Hepatocyte (in vitro differentiated cells): ENCODE data around the gene KRT31. TPM values are rescaled to one million over a fixed set of nuclear protein-coding genes. Genes with fewer than 3 reads are reported as not detected.
"Not testable (repeated sequence)": the region's sequence is repeated elsewhere in the genome, so short reads cannot be mapped to it uniquely, and the experiment has no call there.

Experiments
- DNase-seq: peaks from one replicate; pipeline ENCODE4 v3.0.0-alpha.2; 2016; ENCODE audit warnings: low spot score
- H2AFZ ChIP-seq: fragments of 200-600 bp; sonication (generic); 2 replicates; pipeline ENCODE4 v1.6.0; 2016; ENCODE audit warnings: antibody characterized with exemption, mild to moderate bottlenecking
- H3K27ac ChIP-seq: fragments of 200-600 bp; sonication (generic); 2 replicates; pipeline ENCODE4 v1.5.1; 2016; ENCODE audit warnings: mild to moderate bottlenecking
- H3K27me3 ChIP-seq: fragments of 200-600 bp; sonication (generic); 2 replicates; pipeline ENCODE4 v1.6.1; 2016
- H3K36me3 ChIP-seq: fragments of 200-600 bp; sonication (generic); replicated peaks from 2 replicates; pipeline ENCODE4 v1.5.1; 2016; ENCODE audit warnings: low read depth; ENCODE audit not compliant: insufficient read depth
- H3K4me1 ChIP-seq: fragments of 200-600 bp; sonication (generic); 2 replicates; pipeline ENCODE4 v1.5.1; 2016; ENCODE audit warnings: mild to moderate bottlenecking, moderate library complexity; ENCODE audit not compliant: insufficient read depth
- H3K4me2 ChIP-seq: fragments of 200-600 bp; sonication (generic); 2 replicates; pipeline ENCODE4 v1.6.0; 2016
- H3K4me3 ChIP-seq: fragments of 200-600 bp; sonication (generic); 2 replicates; pipeline ENCODE4 v1.5.1; 2016; ENCODE audit warnings: mild to moderate bottlenecking
- H3K79me2 ChIP-seq: fragments of 200-600 bp; sonication (generic); 2 replicates; pipeline ENCODE4 v1.6.0; 2017; ENCODE audit warnings: mild to moderate bottlenecking
- H3K9me2 ChIP-seq: fragments of 200-600 bp; sonication (generic); replicated peaks from 2 replicates; pipeline ENCODE4 v1.6.0; 2017; ENCODE audit warnings: mild to moderate bottlenecking; ENCODE audit not compliant: insufficient read depth
- H3K9me3 ChIP-seq: fragments of 200-600 bp; sonication (generic); 2 replicates; pipeline ENCODE4 v1.5.1; 2016; ENCODE audit warnings: low read depth, mild to moderate bottlenecking
- H4K20me1 ChIP-seq: fragments of 200-600 bp; sonication (generic); 2 replicates; pipeline ENCODE4 v1.6.0; 2016; ENCODE audit warnings: mild to moderate bottlenecking; ENCODE audit not compliant: insufficient read depth, poor library complexity, severe bottlenecking
- EZH2 ChIP-seq: fragments of 200-600 bp; sonication (generic); IDR thresholded peaks from 2 replicates; pipeline ENCODE4 v1.6.1; 2016; ENCODE audit warnings: antibody characterized with exemption, mild to moderate bottlenecking, borderline replicate concordance
- EZH2phosphoT487 ChIP-seq: fragments of 200-600 bp; sonication (generic); IDR thresholded peaks from one replicate; pipeline ENCODE4 v1.6.1; 2018; ENCODE audit warnings: antibody characterized with exemption, mild to moderate bottlenecking, low read depth, moderate library complexity; ENCODE audit not compliant: unreplicated experiment, severe bottlenecking
- WGBS: methylation state at CpG from one replicate; pipeline ENCODE4 v1.1.6; 2016; ENCODE audit warnings: low lambda C conversion rate; ENCODE audit errors: missing lambda C conversion rate; 5-methylcytosine and 5-hydroxymethylcytosine counted together
- polyA plus RNA-seq: library from polyadenylated mRNA; unstranded; fragments of >200 nt; fragmentation: Nextera tagmentation; extraction: Ambion mirVana; gene quantifications from 2 replicates; pipeline ENCODE4 v1.2.1, GENCODE V29; 2016
- total RNA-seq: library from RNA; depleted of rRNA; stranded (reverse); fragments of >200 nt; gene quantifications from 2 replicates; pipeline ENCODE4 v1.2.3, GENCODE V29; 2014
- TF ChIP-seq, protein P1 (sequence below): fragments of 200-600 bp; sonication (generic); IDR thresholded peaks from 2 replicates; pipeline ENCODE4 v1.5.1; 2016; ENCODE audit warnings: antibody characterized with exemption, mild to moderate bottlenecking; ENCODE audit not compliant: poor library complexity

The KRT31 gene
- total and polyA plus RNA-seq, 2 experiments from 2014 or later: not detected

GRCh38 chr17:41396340-41396739 is 1.1 kb downstream of the KRT31 start:
- Histone ChIP-seq H3K79me2 (no peaks in the 10 kb centered on the region), H3K4me2 (no peak overlapping the region), H3K4me3 (no peak overlapping the region), H3K27me3 (no peaks in the 10 kb centered on the region), H3K27ac (no peak overlapping the region), H2AFZ (no peak overlapping the region), H4K20me1 (no peaks in the 10 kb centered on the region), H3K9me3 (no peaks in the 10 kb centered on the region), H3K4me1 (no peaks in the 10 kb centered on the region), H3K36me3 (no peaks in the 10 kb centered on the region), H3K9me2 (no peaks in the 10 kb centered on the region)
- WGBS: 94% methylated on average over 7 of the region's 7 CpGs
- no peak for DNase-seq
- TF ChIP-seq, protein P1, sequence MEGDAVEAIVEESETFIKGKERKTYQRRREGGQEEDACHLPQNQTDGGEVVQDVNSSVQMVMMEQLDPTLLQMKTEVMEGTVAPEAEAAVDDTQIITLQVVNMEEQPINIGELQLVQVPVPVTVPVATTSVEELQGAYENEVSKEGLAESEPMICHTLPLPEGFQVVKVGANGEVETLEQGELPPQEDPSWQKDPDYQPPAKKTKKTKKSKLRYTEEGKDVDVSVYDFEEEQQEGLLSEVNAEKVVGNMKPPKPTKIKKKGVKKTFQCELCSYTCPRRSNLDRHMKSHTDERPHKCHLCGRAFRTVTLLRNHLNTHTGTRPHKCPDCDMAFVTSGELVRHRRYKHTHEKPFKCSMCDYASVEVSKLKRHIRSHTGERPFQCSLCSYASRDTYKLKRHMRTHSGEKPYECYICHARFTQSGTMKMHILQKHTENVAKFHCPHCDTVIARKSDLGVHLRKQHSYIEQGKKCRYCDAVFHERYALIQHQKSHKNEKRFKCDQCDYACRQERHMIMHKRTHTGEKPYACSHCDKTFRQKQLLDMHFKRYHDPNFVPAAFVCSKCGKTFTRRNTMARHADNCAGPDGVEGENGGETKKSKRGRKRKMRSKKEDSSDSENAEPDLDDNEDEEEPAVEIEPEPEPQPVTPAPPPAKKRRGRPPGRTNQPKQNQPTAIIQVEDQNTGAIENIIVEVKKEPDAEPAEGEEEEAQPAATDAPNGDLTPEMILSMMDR: no peak
- no peak for TF ChIP-seq EZH2phosphoT487
- no peak for TF ChIP-seq EZH2

GRCh38 chr17:41395611-41396010 is 1.8 kb downstream of the KRT31 start:
- TF ChIP-seq, protein P1: no peak
- no peak for TF ChIP-seq EZH2
- no peak for TF ChIP-seq EZH2phosphoT487
- Histone ChIP-seq H3K36me3 (no peaks in the 10 kb centered on the region), H3K9me3 (no peaks in the 10 kb centered on the region), H3K4me2 (no peak overlapping the region), H3K4me1 (no peaks in the 10 kb centered on the region), H4K20me1 (no peaks in the 10 kb centered on the region), H3K79me2 (no peaks in the 10 kb centered on the region), H3K4me3 (no peak overlapping the region), H3K9me2 (no peaks in the 10 kb centered on the region), H3K27me3 (no peaks in the 10 kb centered on the region), H3K27ac (no peak overlapping the region), H2AFZ (no peak overlapping the region)
- 100% methylated on average over 1 of the region's 1 CpG for WGBS
- DNase-seq: no peak

DNA sequence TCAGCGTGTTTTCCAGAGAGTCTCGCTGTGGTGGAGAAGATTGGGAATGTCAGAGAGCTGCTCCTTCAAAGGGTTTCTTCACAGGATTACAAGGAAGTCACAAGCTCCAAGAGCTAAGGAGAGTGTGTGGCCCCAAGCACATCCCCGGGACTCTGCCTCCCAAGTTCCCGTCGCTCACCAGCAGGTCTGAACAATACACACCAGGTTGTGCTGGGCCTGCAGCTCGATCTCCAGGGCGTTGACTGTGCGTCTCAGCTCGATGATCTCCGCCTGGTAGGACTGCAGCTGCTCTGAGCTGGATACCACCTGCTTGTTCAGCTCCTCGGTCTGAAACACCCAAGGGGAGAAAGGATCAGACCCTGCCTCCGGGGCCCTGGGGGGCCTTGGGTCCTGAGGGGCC is 2.4 kb downstream of the KRT31 start:
- not testable (repeated sequence) for DNase-seq, H3K27me3 ChIP-seq, H3K4me3 ChIP-seq, H3K4me1 ChIP-seq, H3K4me2 ChIP-seq, H3K36me3 ChIP-seq, H3K9me2 ChIP-seq, H4K20me1 ChIP-seq, H2AFZ ChIP-seq, H3K79me2 ChIP-seq, H3K9me3 ChIP-seq, H3K27ac ChIP-seq
- WGBS: 91% methylated on average over 12 of the region's 12 CpGs

DNA sequence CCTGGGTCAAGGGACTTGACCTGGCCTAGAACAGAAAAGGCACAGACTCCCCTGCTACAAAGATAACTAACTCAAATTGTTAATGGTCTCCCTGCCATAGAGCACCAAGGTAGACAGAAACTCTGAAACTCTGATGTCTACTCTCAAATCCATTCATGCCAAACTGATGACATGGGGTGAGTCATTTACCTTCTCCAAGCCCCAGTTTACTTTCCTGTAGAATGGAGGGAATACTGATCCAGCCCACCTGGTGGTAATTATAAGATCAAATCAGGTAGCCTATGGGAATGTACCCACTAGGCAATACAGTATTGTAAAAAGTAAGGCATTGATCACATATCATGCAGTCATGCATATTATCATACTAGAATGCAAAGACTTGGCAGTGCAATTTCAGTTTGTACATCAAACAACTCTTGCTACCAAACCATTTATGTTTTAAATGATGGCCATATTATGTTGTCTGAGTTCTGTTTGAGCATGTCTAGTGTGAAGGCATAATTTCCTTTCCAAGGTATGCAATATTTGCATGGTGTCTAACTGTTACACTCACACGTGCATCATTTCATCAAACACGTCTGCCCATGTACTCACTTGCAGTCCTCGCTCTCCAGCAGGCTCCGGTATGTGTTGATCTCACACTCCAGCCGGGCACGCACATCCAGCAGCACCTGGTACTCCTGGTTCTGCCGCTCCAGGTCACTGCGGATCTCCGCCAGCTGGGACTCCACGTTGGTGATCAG is 3.0 kb downstream of the KRT31 start:
- WGBS: 93% methylated on average over 10 of the region's 10 CpGs
- H3K79me2 ChIP-seq: no peaks in the 10 kb centered on the region
- H3K36me3 ChIP-seq: no peaks in the 10 kb centered on the region
- H3K9me2 ChIP-seq: no peaks in the 10 kb centered on the region
- H3K27ac ChIP-seq: no peak overlapping the region
- H2AFZ ChIP-seq: no peak overlapping the region
- no peak overlapping the region for H3K4me2 ChIP-seq
- no peak for DNase-seq
- H3K27me3 ChIP-seq: no peaks in the 10 kb centered on the region
- no peaks in the 10 kb centered on the region for H3K4me1 ChIP-seq
- no peak overlapping the region for H3K4me3 ChIP-seq
- no peaks in the 10 kb centered on the region for H3K9me3 ChIP-seq
- no peak for TF ChIP-seq EZH2
- H4K20me1 ChIP-seq: no peaks in the 10 kb centered on the region
